BLaER1 (cell line): ENCODE data around the gene TIMM13.
"Not testable (repeated sequence)": the region's sequence is repeated elsewhere in the genome, so short reads cannot be mapped to it uniquely, and the experiment has no call there.

Experiments used
- H3K27ac ChIP-seq: shearing (Covaris generic); formaldehyde crosslinking; 2 replicates; pipeline ENCODE4 v1.8.1; 2022
- H3K27me3 ChIP-seq: shearing (Covaris generic); formaldehyde crosslinking; 2 replicates; pipeline ENCODE4 v1.8.1; 2022
- H3K36me3 ChIP-seq: shearing (Covaris generic); formaldehyde crosslinking; 2 replicates; pipeline ENCODE4 v1.8.1; 2022
- H3K4me1 ChIP-seq: shearing (Covaris generic); formaldehyde crosslinking; 2 replicates; pipeline ENCODE4 v1.8.1; 2022
- H3K4me2 ChIP-seq: shearing (Covaris generic); formaldehyde crosslinking; 2 replicates; pipeline ENCODE4 v1.8.1; 2022
- H3K4me3 ChIP-seq: shearing (Covaris generic); formaldehyde crosslinking; 2 replicates; pipeline ENCODE4 v1.8.1; 2022
- H3K9ac ChIP-seq: shearing (Covaris generic); formaldehyde crosslinking; 2 replicates; pipeline ENCODE4 v1.8.1; 2022
- H3K9me3 ChIP-seq: shearing (Covaris generic); formaldehyde crosslinking; 2 replicates; pipeline ENCODE4 v1.8.1; 2022
- H4K20me1 ChIP-seq: shearing (Covaris generic); formaldehyde crosslinking; 2 replicates; pipeline ENCODE4 v1.8.1; 2022
- Cebpa-rat ChIP-seq: shearing (Covaris generic); IDR thresholded peaks from 2 replicates; pipeline ENCODE4 v1.8.1; 2022

The TIMM13 gene

DNA sequence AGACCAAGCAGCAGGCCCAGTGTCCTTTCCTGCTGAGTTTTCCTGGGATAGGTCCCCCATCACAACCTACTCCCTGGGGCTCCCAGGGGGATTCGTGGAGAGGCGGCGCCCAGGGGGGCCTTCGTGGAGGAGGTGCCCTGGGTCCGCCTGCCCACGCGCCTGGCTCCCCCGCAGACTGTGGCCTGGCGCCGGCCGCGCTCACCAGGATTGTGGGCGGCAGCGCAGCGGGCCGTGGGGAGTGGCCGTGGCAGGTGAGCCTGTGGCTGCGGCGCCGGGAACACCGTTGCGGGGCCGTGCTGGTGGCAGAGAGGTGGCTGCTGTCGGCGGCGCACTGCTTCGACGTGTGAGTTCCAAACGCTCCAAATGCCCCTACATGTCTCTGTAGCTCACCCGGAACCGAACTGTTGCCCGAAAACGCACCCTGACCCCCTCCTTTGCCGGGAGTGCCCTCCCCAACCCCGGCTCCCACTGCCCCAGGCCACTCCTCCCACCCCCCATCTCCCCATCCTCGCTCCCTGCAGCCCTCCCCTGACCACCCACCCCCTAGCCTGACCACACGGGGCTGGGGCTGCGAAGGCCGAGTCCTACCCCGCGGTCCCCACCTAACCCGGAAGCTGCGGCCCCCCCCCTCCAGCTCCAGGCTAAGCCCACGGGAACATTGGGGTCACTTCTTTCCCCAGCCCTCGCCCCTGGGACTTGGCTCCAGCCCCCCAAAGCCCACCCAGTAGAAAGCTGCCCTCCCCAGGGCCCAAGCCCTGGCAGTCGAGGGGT lies 3.3 kb downstream of the TIMM13 start:
- Histone ChIP-seq H3K4me3 (peak overlapping the region; percentile 59), H3K9ac (peak overlapping the region; percentile 73), H3K4me2 (peak overlapping the region; percentile 98), H3K4me1 (peaks cover 83% of the 10 kb centered on the region), H3K36me3 (peaks cover 42% of the 10 kb centered on the region), H4K20me1 (peaks cover 45% of the 10 kb centered on the region), H3K27ac (peak overlapping the region; percentile 89), H3K27me3 (no peaks in the 10 kb centered on the region), H3K9me3 (no peaks in the 10 kb centered on the region)
- TF ChIP-seq Cebpa-rat, result no peak

DNA sequence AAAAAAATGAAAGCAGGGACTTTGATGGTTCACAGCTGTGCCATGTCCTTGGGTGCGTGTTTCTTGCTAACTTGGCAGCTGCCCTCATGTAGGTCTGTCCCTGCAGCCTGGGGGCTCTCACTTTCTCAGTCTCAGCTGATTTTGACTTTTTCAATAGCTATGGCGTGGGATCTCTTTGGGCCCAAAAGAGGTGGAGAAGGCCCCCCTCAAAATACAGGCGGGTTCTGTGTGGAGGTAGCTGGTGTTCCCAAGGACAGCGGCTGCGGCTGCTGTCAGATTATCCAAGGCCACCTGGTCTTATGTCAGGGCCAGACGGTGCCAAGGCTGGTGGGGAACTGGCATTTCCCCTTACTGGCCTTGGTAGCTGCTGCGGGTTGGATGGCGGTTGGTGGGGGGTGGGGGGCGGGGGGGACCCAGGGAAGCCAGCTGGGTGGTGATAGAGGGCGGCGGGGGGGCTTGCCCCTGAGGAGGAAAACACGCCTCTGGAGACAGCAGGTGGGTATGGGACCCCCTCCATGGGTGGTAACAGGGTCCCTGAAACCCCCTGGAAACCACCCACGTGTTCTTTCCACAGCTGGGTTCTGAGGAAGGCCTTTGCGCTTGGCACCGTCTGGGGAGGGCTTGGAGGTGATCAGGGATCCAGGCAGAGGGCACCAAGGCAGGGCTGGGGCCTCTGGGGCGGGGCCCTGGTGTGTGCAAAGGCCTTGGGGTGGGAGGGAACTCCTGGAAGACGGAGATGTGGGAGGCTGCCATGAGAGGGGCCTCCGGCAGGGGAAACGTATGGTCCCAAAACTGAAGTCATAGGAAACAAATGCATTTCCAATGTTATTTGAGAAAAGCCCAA lies 4.1 kb downstream of the TIMM13 start:
- Histone ChIP-seq H3K4me3 (peak overlapping the region; percentile 59), H3K36me3 (peaks cover 35% of the 10 kb centered on the region), H3K4me1 (peaks cover 75% of the 10 kb centered on the region), H4K20me1 (peaks cover 45% of the 10 kb centered on the region), H3K27me3 (no peaks in the 10 kb centered on the region), H3K9ac (peak overlapping the region; percentile 73), H3K9me3 (no peaks in the 10 kb centered on the region), H3K27ac (peak overlapping the region; percentile 89), H3K4me2 (peak overlapping the region; percentile 98)
- no peak for TF ChIP-seq Cebpa-rat

DNA sequence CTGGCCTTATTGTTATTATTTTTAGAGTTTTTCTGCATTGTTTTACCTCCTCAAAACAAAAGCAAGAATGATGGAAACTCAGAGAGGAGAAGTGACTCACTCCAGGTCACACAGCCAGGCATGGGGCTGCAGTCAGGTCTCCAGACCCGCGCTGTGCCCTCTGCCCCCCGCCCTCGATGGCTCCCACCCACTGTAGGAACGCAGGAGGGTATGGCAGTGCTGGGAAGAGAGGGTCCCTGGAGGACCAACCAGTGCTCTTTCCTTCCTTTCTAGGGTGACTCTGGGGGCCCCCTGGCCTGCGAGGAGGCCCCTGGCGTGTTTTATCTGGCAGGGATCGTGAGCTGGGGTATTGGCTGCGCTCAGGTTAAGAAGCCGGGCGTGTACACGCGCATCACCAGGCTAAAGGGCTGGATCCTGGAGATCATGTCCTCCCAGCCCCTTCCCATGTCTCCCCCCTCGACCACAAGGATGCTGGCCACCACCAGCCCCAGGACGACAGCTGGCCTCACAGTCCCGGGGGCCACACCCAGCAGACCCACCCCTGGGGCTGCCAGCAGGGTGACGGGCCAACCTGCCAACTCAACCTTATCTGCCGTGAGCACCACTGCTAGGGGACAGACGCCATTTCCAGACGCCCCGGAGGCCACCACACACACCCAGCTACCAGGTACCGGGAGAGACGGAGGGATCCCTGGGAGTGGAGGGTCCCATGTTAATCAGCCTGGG lies 5.6 kb downstream of the TIMM13 start:
- Histone ChIP-seq H3K4me3 (no peak overlapping the region), H4K20me1 (peaks cover 41% of the 10 kb centered on the region), H3K4me1 (peaks cover 84% of the 10 kb centered on the region), H3K27me3 (no peaks in the 10 kb centered on the region), H3K27ac (peak overlapping the region; percentile 88), H3K9ac (peak overlapping the region; percentile 71), H3K36me3 (peaks cover 37% of the 10 kb centered on the region), H3K9me3 (no peaks in the 10 kb centered on the region), H3K4me2 (peak overlapping the region; percentile 98)
- TF ChIP-seq Cebpa-rat, result no peak

DNA sequence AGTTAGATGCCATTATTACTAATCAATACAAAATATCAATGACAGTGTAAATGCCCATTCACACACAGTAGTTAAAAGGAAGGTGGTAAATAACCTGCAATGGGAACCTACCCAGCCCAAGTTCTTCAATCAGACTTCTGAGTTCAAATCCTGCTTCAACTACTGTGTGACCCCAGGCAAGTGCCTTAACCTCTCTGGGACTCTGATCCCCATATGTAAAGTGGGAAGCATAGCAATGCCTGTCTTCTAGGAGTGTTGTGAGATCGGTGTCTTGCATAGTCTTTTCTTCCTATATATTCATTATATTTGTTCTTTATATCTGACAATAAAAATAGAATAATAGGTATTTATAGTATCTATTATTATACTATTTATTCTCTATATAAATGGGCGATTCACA lies 6.9 kb downstream of the TIMM13 start:
- no peak overlapping the region; the same call in 1 of the 2 replicates for H3K4me2 ChIP-seq
- H3K27ac ChIP-seq, result no peak overlapping the region
- H3K4me3 ChIP-seq, result no peak overlapping the region
- peaks cover 40% of the 10 kb centered on the region for H3K36me3 ChIP-seq
- H3K4me1 ChIP-seq, result peaks cover 85% of the 10 kb centered on the region
- no peak for TF ChIP-seq Cebpa-rat
- H4K20me1 ChIP-seq, result peaks cover 29% of the 10 kb centered on the region
- H3K9ac ChIP-seq, result no peak overlapping the region
- no peaks in the 10 kb centered on the region for H3K9me3 ChIP-seq
- H3K27me3 ChIP-seq, result no peaks in the 10 kb centered on the region

DNA sequence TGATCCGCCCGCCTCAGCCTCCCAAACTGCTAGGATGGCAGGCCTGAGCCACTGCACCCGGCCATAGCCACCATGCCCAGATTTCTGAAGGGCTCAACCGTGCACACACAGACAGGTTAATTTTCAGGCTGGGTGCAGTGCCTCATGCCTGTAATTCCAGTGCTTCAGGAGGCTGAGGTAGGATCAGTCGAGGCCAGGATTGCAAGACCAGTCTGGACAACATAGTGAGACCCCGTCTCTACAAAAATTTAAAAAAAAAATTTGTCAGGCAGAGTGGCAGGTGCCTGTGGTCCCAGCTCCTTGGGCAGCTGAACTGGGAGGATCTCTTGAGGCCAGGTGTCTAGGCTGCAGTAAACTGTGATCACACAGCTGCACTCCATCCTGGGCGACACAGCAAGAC lies 7.6 kb downstream of the TIMM13 start:
- H4K20me1 ChIP-seq, result peaks cover 22% of the 10 kb centered on the region
- peak overlapping the region; percentile 27 for H3K4me2 ChIP-seq
- no peaks in the 10 kb centered on the region for H3K27me3 ChIP-seq
- H3K4me1 ChIP-seq, result peaks cover 82% of the 10 kb centered on the region
- no peak overlapping the region for H3K9ac ChIP-seq
- H3K36me3 ChIP-seq, result peaks cover 38% of the 10 kb centered on the region
- H3K9me3 ChIP-seq, result no peaks in the 10 kb centered on the region
- no peak overlapping the region for H3K4me3 ChIP-seq
- no peak overlapping the region for H3K27ac ChIP-seq
- no peak for TF ChIP-seq Cebpa-rat

DNA sequence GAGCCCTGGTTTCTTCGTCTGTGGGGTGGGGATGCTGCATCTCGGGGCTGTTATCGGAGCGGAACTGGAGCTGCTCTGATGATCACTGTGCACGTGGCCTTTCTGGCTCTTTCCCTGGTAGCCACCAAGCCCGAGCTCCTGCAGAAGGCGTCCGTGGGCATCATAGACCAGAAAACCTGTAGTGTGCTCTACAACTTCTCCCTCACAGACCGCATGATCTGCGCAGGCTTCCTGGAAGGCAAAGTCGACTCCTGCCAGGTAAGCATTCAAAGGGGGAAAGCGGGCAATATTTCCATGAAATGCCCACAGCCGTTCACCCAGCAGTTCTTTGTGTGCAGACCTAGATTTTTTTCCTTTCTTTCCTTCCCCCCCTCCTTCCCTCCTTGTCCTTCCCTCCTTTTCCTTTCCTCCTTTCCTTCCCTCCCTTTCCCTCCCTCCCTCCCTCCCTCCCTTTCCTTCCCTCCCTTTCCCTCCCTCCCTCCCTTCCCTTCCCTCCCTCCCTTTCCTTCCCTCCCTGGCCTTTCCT lies 9.4 kb downstream of the TIMM13 start:
- H3K27ac ChIP-seq, result peak overlapping the region; percentile 64

DNA sequence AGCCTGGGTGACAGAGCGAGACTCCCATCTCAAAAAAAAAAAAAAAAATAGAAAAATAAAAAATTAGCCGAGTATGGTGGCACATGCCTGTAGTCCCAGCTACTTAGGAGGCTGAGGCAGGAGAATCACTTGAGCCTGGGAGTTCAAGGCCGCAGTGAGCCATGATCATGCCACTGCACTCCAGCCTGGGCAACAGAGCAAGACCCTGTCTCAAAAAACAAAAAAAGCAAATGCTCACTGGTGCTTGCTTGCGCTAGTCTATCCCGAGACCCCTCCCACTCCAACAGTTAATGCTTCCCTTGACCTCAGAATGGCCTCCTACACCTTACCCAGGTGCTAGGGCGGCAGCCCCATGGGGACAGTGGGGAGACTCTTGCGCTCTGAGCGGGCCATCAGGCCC lies 9.9 kb downstream of the TIMM13 start:
- Histone ChIP-seq H3K4me2 (peak overlapping the region; percentile 76), H3K4me3 (0 out of 2 replicates have a peak overlapping the region, but pooled peaks have one; percentile 11), H3K27ac (peak overlapping the region; percentile 64), H3K36me3 (peaks cover 33% of the 10 kb centered on the region), H3K4me1 (peaks cover 75% of the 10 kb centered on the region)
- H4K20me1 ChIP-seq, H3K27me3 ChIP-seq, H3K9ac ChIP-seq, H3K9me3 ChIP-seq: not testable (repeated sequence)

More for the DNA sequence above, 9.4 kb downstream of the TIMM13 start:
- Histone ChIP-seq H3K36me3 (peaks cover 33% of the 10 kb centered on the region), H3K4me3 (0 out of 2 replicates have a peak overlapping the region, but pooled peaks have one; percentile 11), H3K9ac (no peak overlapping the region), H3K4me1 (peaks cover 75% of the 10 kb centered on the region), H3K4me2 (peak overlapping the region; percentile 76), H3K9me3 (no peaks in the 10 kb centered on the region), H4K20me1 (peaks cover 14% of the 10 kb centered on the region; the same call in 1 of the 2 replicates), H3K27me3 (no peaks in the 10 kb centered on the region)
- no peak for TF ChIP-seq Cebpa-rat

DNA sequence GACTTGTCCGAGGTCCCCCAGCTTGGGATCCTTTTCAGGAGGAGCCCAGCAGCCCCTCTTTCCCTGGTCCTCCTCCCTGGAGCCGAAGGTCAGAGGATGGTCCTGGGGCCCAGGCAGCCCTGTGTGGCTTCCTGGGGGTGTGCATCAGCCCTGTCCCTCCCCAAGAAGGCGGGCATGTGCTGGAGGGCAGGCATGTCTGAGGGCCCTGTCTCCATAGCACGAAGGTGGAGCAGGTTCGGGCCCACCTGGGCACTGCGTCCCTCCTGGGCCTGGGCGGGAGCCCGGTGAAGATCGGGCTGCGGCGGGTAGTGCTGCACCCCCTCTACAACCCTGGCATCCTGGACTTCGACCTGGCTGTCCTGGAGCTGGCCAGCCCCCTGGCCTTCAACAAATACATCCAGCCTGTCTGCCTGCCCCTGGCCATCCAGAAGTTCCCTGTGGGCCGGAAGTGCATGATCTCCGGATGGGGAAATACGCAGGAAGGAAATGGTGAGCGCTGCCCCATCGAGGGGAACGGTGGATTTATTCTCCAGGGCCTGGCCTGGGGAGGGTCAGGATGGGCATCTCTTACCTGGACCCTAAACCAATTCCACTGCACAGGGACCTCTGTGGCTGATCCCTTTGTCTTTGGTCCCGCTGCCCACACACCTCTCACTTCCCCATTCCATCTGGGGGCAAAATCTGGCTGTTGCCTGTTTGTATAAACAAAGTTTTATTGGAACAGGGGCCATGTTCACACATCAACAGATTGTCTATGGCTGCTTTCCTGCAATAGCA lies 10.9 kb downstream of the TIMM13 start:
- Histone ChIP-seq H4K20me1 (no peaks in the 10 kb centered on the region; the same call in 1 of the 2 replicates), H3K36me3 (peaks cover 33% of the 10 kb centered on the region), H3K27ac (peak overlapping the region; percentile 57; the same call in 1 of the 2 replicates), H3K4me3 (no peak overlapping the region), H3K9ac (peak overlapping the region; percentile 38; the same call in 1 of the 2 replicates), H3K27me3 (no peaks in the 10 kb centered on the region), H3K4me1 (peaks cover 70% of the 10 kb centered on the region), H3K4me2 (peak overlapping the region; percentile 70), H3K9me3 (peaks cover 6% of the 10 kb centered on the region)
- TF ChIP-seq Cebpa-rat, result no peak

DNA sequence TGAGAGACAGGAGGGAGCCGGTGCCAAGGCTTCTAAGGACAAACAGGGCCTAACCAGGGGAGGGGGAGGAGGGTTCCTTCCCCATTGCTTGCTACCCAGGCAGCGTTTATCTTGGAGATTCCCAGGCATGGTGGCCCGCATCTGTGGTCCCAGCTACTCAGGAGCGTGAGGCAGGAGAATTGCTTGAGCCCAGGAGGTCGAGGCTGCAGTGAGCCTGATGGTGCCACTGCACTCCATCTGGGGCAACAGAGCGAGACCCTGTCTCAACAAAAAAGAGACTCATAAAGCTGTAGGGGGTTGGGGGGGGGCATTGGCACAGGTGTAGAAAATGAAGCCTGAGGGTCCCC lies 11.4 kb downstream of the TIMM13 start:
- Histone ChIP-seq H3K27ac (peak overlapping the region; percentile 57), H3K9ac (peak overlapping the region; percentile 38; the same call in 1 of the 2 replicates), H3K9me3 (peaks cover 8% of the 10 kb centered on the region), H3K27me3 (no peaks in the 10 kb centered on the region), H3K36me3 (peaks cover 33% of the 10 kb centered on the region), H3K4me3 (no peak overlapping the region), H4K20me1 (no peaks in the 10 kb centered on the region; the same call in 1 of the 2 replicates), H3K4me2 (peak overlapping the region; percentile 70), H3K4me1 (peaks cover 64% of the 10 kb centered on the region)
- TF ChIP-seq Cebpa-rat, result no peak
